ENCODE results near the gene CXCL11. TPM values are rescaled to one million over a fixed set of nuclear protein-coding genes. Genes with fewer than 3 reads are reported as not detected.

Gene CXCL11
- polyA plus RNA-seq, 1 donor from 2014 or later = 0.33 TPM

DNA sequence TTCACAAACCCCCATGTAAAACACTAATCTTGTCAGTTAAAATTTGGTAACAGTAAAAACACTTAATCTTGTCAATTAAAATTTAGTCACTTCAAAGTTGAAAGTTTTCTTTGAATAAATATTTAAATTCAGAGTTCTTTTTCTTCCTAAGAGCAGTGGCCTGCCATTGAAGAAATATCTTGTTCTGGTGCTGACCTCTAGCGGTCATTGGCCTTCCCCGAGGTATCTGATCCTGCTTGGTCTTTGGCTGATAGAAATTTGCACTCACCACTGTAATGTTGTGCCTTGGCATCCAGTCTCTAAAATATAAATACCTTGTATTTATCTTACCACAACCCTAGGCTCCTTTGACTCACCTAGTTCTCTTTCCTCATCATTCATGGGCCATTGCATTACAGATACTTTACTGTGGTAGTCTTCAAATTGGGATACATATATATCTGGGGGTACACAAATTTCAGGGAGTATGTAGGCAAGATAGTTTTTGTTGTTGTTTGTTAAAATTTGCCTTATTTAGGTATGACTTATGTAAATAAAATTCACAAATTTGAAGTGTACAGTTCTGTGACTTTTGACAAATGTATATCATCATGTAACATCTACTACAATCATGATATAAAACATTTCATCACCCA, 31.9 kb upstream of the CXCL11 start:
- Histone ChIP-seq H3K36me3 (ENCODE audit: insufficient read depth, low read length) (no peaks in the 10 kb centered on the region), H3K27me3 (ENCODE audit: insufficient read depth, low read depth, low read length) (no peaks in the 10 kb centered on the region), H3K4me3 (ENCODE audit: low read length) (no peak overlapping the region), H3K4me2 (ENCODE audit: low read length) (no peak overlapping the region), H3K9me3 (ENCODE audit: low read length) (no peaks in the 10 kb centered on the region), H3K9me2 (ENCODE audit: insufficient read depth, low read length) (no peaks in the 10 kb centered on the region), H3K79me2 (replicated peaks; ENCODE audit: insufficient read depth, low read length) (no peaks in the 10 kb centered on the region), H4K20me1 (ENCODE audit: insufficient read depth) (no peaks in the 10 kb centered on the region), H3F3A (ENCODE audit: insufficient read depth, low read length, poor library complexity, severe bottlenecking) (no peaks in the 10 kb centered on the region), H3K27ac (ENCODE audit: low read length) (no peak overlapping the region), H2AFZ (ENCODE audit: low read depth, low read length) (no peak overlapping the region), H3K9ac (ENCODE audit: low read length) (no peak overlapping the region)
- TF ChIP-seq, protein P1, sequence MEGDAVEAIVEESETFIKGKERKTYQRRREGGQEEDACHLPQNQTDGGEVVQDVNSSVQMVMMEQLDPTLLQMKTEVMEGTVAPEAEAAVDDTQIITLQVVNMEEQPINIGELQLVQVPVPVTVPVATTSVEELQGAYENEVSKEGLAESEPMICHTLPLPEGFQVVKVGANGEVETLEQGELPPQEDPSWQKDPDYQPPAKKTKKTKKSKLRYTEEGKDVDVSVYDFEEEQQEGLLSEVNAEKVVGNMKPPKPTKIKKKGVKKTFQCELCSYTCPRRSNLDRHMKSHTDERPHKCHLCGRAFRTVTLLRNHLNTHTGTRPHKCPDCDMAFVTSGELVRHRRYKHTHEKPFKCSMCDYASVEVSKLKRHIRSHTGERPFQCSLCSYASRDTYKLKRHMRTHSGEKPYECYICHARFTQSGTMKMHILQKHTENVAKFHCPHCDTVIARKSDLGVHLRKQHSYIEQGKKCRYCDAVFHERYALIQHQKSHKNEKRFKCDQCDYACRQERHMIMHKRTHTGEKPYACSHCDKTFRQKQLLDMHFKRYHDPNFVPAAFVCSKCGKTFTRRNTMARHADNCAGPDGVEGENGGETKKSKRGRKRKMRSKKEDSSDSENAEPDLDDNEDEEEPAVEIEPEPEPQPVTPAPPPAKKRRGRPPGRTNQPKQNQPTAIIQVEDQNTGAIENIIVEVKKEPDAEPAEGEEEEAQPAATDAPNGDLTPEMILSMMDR (IDR thresholded peaks at IDR 0.05; ENCODE audit: poor library complexity, severe bottlenecking) = peak; percentile 69
- TF ChIP-seq MXI1 (conservative IDR thresholded peaks at IDR 0.05; ENCODE audit: poor library complexity, severe bottlenecking) (no peak), EZH2 (IDR thresholded peaks at IDR 0.05; ENCODE audit: borderline replicate concordance, insufficient read depth, low read length, poor library complexity, severe bottlenecking) (no peak), SMC3 (conservative IDR thresholded peaks at IDR 0.05; ENCODE audit: poor library complexity) (peak; percentile 44), POLR2AphosphoS5 (IDR thresholded peaks at IDR 0.05) (no peak), TAF1 (IDR thresholded peaks at IDR 0.05; ENCODE audit: low read depth) (no peak), EP300 (conservative IDR thresholded peaks at IDR 0.05; ENCODE audit: poor library complexity, severe bottlenecking) (no peak), RAD21 (conservative IDR thresholded peaks at IDR 0.05) (peak; percentile 67)
- TF ChIP-seq, protein P2, sequence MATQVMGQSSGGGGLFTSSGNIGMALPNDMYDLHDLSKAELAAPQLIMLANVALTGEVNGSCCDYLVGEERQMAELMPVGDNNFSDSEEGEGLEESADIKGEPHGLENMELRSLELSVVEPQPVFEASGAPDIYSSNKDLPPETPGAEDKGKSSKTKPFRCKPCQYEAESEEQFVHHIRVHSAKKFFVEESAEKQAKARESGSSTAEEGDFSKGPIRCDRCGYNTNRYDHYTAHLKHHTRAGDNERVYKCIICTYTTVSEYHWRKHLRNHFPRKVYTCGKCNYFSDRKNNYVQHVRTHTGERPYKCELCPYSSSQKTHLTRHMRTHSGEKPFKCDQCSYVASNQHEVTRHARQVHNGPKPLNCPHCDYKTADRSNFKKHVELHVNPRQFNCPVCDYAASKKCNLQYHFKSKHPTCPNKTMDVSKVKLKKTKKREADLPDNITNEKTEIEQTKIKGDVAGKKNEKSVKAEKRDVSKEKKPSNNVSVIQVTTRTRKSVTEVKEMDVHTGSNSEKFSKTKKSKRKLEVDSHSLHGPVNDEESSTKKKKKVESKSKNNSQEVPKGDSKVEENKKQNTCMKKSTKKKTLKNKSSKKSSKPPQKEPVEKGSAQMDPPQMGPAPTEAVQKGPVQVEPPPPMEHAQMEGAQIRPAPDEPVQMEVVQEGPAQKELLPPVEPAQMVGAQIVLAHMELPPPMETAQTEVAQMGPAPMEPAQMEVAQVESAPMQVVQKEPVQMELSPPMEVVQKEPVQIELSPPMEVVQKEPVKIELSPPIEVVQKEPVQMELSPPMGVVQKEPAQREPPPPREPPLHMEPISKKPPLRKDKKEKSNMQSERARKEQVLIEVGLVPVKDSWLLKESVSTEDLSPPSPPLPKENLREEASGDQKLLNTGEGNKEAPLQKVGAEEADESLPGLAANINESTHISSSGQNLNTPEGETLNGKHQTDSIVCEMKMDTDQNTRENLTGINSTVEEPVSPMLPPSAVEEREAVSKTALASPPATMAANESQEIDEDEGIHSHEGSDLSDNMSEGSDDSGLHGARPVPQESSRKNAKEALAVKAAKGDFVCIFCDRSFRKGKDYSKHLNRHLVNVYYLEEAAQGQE (IDR thresholded peaks at IDR 0.05; ENCODE audit: borderline replicate concordance) = no peak

DNA sequence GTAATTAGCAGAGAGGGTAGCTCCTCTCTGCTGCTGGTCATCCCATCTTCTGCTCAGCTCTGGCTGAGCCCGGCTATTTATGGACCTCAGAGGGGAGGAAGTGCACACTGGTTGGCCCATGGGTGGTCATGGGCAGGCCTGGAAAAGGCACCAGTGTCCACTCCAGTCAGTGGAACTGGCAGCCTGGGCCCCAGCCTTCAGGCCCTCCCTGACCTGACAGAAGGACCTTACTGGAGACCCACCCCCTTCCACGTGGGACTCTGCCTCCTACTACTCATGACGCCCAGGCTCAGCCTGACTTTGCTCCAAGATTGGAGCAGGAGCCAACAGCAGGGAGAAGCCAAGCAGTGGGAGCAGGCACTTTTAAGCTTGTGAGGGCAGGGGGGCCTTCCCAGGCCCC, 30.7 kb upstream of the CXCL11 start:
- no peaks in the 10 kb centered on the region for H3K36me3 ChIP-seq (ENCODE audit: insufficient read depth, low read length)
- H3K27me3 ChIP-seq (ENCODE audit: insufficient read depth, low read depth, low read length) = no peaks in the 10 kb centered on the region
- H4K20me1 ChIP-seq (ENCODE audit: insufficient read depth) = no peaks in the 10 kb centered on the region
- H3K4me2 ChIP-seq (ENCODE audit: low read length) = no peak overlapping the region
- TF ChIP-seq MXI1 (conservative IDR thresholded peaks at IDR 0.05; ENCODE audit: poor library complexity, severe bottlenecking) (no peak), SMC3 (conservative IDR thresholded peaks at IDR 0.05; ENCODE audit: poor library complexity) (no peak), EZH2 (IDR thresholded peaks at IDR 0.05; ENCODE audit: borderline replicate concordance, insufficient read depth, low read length, poor library complexity, severe bottlenecking) (no peak), EP300 (conservative IDR thresholded peaks at IDR 0.05; ENCODE audit: poor library complexity, severe bottlenecking) (no peak), TAF1 (IDR thresholded peaks at IDR 0.05; ENCODE audit: low read depth) (no peak), POLR2AphosphoS5 (IDR thresholded peaks at IDR 0.05) (no peak), RAD21 (conservative IDR thresholded peaks at IDR 0.05) (no peak)
- TF ChIP-seq, protein P2 (IDR thresholded peaks at IDR 0.05; ENCODE audit: borderline replicate concordance) = no peak
- TF ChIP-seq, protein P1 (IDR thresholded peaks at IDR 0.05; ENCODE audit: poor library complexity, severe bottlenecking) = no peak
- H3K27ac ChIP-seq (ENCODE audit: low read length) = no peak overlapping the region
- no peaks in the 10 kb centered on the region for H3F3A ChIP-seq (ENCODE audit: insufficient read depth, low read length, poor library complexity, severe bottlenecking)
- H3K79me2 ChIP-seq (replicated peaks; ENCODE audit: insufficient read depth, low read length) = no peaks in the 10 kb centered on the region
- no peaks in the 10 kb centered on the region for H3K9me3 ChIP-seq (ENCODE audit: low read length)
- H3K9ac ChIP-seq (ENCODE audit: low read length) = no peak overlapping the region
- H3K4me3 ChIP-seq (ENCODE audit: low read length) = no peak overlapping the region
- H2AFZ ChIP-seq (ENCODE audit: low read depth, low read length) = no peak overlapping the region
- H3K9me2 ChIP-seq (ENCODE audit: insufficient read depth, low read length) = no peaks in the 10 kb centered on the region
